IMR-90 (cell line): ENCODE data around the gene LGALS9.

Experiments used
- CEBPB ChIP-seq: IDR thresholded peaks from 2 replicates; pipeline ENCODE4 v1.6.1; 2012; ENCODE audit warnings: low read depth, low read length, improper control_type of control experiment
- CTCF ChIP-seq: conservative IDR thresholded peaks from 2 replicates; pipeline ENCODE4 v1.5.1; 2012; ENCODE audit warnings: mild to moderate bottlenecking, low read depth, low read length, improper control_type of control experiment
- POLR2A ChIP-seq: IDR thresholded peaks from 2 replicates; pipeline ENCODE4 v1.6.1; 2012; ENCODE audit warnings: mild to moderate bottlenecking, low read depth, low read length
- RAD21 ChIP-seq: IDR thresholded peaks from 2 replicates; pipeline ENCODE4 v1.6.1; 2012; ENCODE audit warnings: low read length, improper control_type of control experiment

GRCh38 chr17:27634776-27635175 is 3.8 kb downstream of the LGALS9 start:
- TF ChIP-seq POLR2A = no peak
- no peak for TF ChIP-seq CTCF
- no peak for TF ChIP-seq CEBPB
- no peak for TF ChIP-seq RAD21
